ENCODE data around the gene MRPL12.

DNA sequence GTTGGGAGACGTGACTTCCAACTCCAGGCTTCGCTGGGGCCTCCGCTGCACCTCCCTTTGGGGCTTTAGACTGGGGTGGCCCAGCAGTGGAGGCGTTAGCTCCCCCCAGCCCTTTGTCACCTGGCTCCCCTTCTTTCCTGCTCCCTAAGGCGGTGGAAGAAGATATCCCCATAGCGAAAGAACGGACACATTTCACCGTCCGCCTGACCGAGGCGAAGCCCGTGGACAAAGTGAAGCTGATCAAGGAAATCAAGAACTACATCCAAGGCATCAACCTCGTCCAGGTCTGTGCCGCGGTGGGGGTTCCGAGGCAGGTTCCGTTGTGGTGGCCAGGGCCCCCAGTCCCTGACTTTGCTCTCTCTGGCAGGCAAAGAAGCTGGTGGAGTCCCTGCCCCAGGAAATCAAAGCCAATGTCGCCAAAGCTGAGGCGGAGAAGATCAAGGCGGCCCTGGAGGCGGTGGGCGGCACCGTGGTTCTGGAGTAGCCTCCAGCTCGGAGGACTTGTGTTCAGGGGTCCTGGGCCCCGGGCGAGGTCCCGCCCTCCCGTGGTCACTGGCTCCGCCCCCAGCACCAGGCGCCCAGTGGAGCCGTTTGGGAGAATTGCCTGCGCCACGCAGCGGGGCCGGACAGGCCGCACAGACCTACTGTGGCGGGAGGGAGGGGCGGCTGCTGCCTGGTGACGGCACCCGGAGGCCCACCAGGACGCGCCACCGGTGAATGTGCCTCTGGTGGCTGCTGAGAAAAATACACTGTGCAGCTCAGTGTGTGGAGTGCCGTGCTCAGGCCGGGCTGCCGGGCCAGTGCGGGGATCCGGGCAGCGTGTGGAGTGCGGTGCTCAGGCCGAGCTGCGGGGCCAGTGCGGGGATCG is 3.8 kb downstream of the MRPL12 start:
- TF ChIP-seq, protein P1, sequence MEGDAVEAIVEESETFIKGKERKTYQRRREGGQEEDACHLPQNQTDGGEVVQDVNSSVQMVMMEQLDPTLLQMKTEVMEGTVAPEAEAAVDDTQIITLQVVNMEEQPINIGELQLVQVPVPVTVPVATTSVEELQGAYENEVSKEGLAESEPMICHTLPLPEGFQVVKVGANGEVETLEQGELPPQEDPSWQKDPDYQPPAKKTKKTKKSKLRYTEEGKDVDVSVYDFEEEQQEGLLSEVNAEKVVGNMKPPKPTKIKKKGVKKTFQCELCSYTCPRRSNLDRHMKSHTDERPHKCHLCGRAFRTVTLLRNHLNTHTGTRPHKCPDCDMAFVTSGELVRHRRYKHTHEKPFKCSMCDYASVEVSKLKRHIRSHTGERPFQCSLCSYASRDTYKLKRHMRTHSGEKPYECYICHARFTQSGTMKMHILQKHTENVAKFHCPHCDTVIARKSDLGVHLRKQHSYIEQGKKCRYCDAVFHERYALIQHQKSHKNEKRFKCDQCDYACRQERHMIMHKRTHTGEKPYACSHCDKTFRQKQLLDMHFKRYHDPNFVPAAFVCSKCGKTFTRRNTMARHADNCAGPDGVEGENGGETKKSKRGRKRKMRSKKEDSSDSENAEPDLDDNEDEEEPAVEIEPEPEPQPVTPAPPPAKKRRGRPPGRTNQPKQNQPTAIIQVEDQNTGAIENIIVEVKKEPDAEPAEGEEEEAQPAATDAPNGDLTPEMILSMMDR (IDR thresholded peaks at IDR 0.05; ENCODE audit: poor library complexity), result no peak
- TF ChIP-seq EZH2 (IDR thresholded peaks at IDR 0.05; ENCODE audit: borderline replicate concordance) (no peak), EZH2phosphoT487 (IDR thresholded peaks at IDR 0.05; ENCODE audit: low read depth, severe bottlenecking, unreplicated experiment) (no peak)

All from hepatocyte (in vitro differentiated cells).